ENCODE results near the gene STON2.

DNA sequence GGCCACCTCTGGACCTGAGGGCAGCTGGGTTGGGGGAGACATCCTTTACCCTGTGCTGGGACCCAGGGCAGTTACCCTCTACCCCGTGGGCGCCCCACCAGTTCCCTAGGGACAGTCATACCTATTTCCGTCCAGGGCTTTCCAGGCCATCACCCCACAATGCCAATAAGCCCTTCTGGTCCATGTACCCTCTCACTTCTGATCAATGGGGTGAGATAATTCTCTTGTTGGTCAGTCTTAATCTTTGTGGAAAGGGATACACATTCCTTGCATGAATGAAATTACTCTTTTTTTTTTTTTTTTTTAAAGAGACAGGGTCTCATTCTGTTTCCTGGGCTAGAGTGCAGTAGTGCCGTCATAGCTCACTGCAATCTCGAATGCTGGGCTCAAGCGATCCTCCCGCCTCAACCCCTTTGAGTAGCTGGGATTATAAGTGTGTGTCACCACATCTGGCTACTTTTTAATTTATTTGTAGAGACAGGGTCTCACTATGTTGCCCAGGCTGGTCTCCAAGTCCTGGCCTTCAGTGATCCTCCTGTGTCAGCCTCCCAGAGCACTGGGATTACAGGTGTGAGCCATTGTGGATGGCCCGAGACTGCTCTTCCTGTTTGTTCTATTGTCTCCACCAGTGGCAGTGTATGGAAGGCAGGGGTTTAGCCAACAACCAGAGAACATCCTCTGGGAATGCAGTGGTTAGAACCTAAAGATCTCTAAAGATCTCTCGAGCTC, 46.3 kb upstream of the STON2 start:
- TF ChIP-seq POLR2A (IDR thresholded peaks at IDR 0.05): no peak
- TF ChIP-seq, protein P1, sequence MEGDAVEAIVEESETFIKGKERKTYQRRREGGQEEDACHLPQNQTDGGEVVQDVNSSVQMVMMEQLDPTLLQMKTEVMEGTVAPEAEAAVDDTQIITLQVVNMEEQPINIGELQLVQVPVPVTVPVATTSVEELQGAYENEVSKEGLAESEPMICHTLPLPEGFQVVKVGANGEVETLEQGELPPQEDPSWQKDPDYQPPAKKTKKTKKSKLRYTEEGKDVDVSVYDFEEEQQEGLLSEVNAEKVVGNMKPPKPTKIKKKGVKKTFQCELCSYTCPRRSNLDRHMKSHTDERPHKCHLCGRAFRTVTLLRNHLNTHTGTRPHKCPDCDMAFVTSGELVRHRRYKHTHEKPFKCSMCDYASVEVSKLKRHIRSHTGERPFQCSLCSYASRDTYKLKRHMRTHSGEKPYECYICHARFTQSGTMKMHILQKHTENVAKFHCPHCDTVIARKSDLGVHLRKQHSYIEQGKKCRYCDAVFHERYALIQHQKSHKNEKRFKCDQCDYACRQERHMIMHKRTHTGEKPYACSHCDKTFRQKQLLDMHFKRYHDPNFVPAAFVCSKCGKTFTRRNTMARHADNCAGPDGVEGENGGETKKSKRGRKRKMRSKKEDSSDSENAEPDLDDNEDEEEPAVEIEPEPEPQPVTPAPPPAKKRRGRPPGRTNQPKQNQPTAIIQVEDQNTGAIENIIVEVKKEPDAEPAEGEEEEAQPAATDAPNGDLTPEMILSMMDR (IDR thresholded peaks at IDR 0.05): no peak

Data from prostate gland (tissue), 2 donors.